Glutamatergic neuron (in vitro differentiated cells): Measurements from ENCODE around the gene SYNDIG1. TPM values are rescaled to one million over a fixed set of nuclear protein-coding genes. Genes with fewer than 3 reads are reported as not detected.
"Not testable (repeated sequence)": the region's sequence is repeated elsewhere in the genome, so short reads cannot be mapped to it uniquely, and the experiment has no call there.

Experiments used
- DNase-seq: peaks from one replicate; pipeline ENCODE4 v3.0.0; 2022
- H3K27ac Mint-ChIP-seq: one replicate; pipeline ENCODE4 v1.8.0; 2020; ENCODE audit warnings: mild to moderate bottlenecking, mixed read lengths, inconsistent platforms; ENCODE audit not compliant: unreplicated experiment
- H3K27me3 Mint-ChIP-seq: one replicate; pipeline ENCODE4 v1.8.0; 2020; ENCODE audit warnings: mild to moderate bottlenecking, moderate library complexity, mixed read lengths, inconsistent platforms; ENCODE audit not compliant: unreplicated experiment
- H3K36me3 Mint-ChIP-seq: one replicate; pipeline ENCODE4 v1.8.0; 2020; ENCODE audit warnings: mild to moderate bottlenecking, mixed read lengths, inconsistent platforms; ENCODE audit not compliant: unreplicated experiment
- H3K4me1 Mint-ChIP-seq: one replicate; pipeline ENCODE4 v1.8.0; 2020; ENCODE audit warnings: mild to moderate bottlenecking, low read depth, mixed read lengths, inconsistent platforms; ENCODE audit not compliant: unreplicated experiment
- H3K4me3 Mint-ChIP-seq: one replicate; pipeline ENCODE4 v1.8.0; 2020; ENCODE audit warnings: mild to moderate bottlenecking, mixed read lengths, inconsistent platforms; ENCODE audit not compliant: unreplicated experiment
- H3K9me3 Mint-ChIP-seq: one replicate; pipeline ENCODE4 v1.8.0; 2020; ENCODE audit warnings: mild to moderate bottlenecking, moderate library complexity, mixed read lengths, inconsistent platforms; ENCODE audit not compliant: unreplicated experiment
- total RNA-seq: library from RNA; stranded (reverse); fragmentation: NEBNext Ultra II Directional; extraction: Animal tissue kit (Norgen Biotek cat#: 25700); gene quantifications from one replicate; pipeline ENCODE4 v1.2.1, GENCODE V29; 2021; ENCODE audit not compliant: unreplicated experiment
- TF ChIP-seq, protein P1 (sequence below): fragments of 200-600 bp; sonication (generic); IDR thresholded peaks from one replicate; pipeline ENCODE4 v1.5.0; 2021; ENCODE audit not compliant: partially characterized antibody, unreplicated experiment

SYNDIG1 gene
- total RNA-seq, 1 donor from 2014 or later = 10.4 TPM

DNA sequence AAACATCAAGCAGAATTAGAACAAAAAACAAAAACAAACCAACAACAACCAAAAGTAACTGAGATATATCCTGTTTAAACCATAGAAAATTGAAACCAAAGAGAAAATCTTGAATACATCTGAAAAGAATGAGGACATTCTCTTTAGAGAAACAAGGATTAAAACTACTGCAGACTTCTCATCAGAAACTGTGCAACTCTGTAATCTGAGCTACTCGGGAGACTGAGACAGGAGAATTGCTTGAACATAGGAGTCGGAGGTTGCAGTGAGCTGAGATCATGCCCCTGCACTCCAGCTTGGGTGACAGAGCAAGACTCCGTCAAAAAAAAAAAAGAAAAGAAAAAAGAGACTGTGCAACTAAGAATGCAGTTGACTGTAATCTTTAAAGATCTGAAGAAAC is 153.4 kb downstream of the SYNDIG1 start:
- peaks cover 5% of the 10 kb centered on the region for H3K9me3 Mint-ChIP-seq
- DNase-seq = no peak
- H3K4me1 Mint-ChIP-seq = peaks cover 9% of the 10 kb centered on the region
- H3K36me3 Mint-ChIP-seq = peaks cover 7% of the 10 kb centered on the region
- no peak overlapping the region for H3K27ac Mint-ChIP-seq
- peaks cover 6% of the 10 kb centered on the region for H3K27me3 Mint-ChIP-seq
- TF ChIP-seq, protein P1, sequence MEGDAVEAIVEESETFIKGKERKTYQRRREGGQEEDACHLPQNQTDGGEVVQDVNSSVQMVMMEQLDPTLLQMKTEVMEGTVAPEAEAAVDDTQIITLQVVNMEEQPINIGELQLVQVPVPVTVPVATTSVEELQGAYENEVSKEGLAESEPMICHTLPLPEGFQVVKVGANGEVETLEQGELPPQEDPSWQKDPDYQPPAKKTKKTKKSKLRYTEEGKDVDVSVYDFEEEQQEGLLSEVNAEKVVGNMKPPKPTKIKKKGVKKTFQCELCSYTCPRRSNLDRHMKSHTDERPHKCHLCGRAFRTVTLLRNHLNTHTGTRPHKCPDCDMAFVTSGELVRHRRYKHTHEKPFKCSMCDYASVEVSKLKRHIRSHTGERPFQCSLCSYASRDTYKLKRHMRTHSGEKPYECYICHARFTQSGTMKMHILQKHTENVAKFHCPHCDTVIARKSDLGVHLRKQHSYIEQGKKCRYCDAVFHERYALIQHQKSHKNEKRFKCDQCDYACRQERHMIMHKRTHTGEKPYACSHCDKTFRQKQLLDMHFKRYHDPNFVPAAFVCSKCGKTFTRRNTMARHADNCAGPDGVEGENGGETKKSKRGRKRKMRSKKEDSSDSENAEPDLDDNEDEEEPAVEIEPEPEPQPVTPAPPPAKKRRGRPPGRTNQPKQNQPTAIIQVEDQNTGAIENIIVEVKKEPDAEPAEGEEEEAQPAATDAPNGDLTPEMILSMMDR = no peak
- no peak overlapping the region for H3K4me3 Mint-ChIP-seq

- DNase-seq, H3K27ac Mint-ChIP-seq, H3K4me3 Mint-ChIP-seq, H3K9me3 Mint-ChIP-seq, H3K36me3 Mint-ChIP-seq, H3K4me1 Mint-ChIP-seq: not testable (repeated sequence)
- H3K27me3 Mint-ChIP-seq = peaks cover 15% of the 10 kb centered on the region
These were observed 156.7 kb downstream of the SYNDIG1 start for GRCh38 chr20:24626141-24626540.

DNA sequence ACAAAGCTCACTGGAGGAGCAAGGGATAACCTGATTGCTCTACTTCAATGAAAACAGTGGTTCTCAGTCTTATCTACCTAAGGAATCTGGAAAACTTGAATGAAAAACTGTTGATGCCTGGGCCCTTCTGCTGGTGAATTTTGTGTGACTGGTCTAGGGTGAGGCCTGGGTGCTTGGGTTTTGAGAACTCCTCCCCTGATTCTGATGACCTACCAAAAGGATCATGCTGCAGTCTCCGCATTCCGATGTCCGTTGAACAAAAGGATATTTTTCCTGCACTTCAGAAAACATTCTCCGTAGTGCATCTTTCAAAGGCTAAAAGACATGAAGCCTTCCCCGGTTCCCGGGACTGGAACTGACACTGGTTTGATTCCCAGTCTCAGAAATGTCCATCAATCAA is 157.9 kb downstream of the SYNDIG1 start:
- H3K9me3 Mint-ChIP-seq = peaks cover 9% of the 10 kb centered on the region
- peaks cover 7% of the 10 kb centered on the region for H3K36me3 Mint-ChIP-seq
- TF ChIP-seq, protein P1 = no peak
- peaks cover 9% of the 10 kb centered on the region for H3K4me1 Mint-ChIP-seq
- no peak overlapping the region for H3K4me3 Mint-ChIP-seq
- peaks cover 15% of the 10 kb centered on the region for H3K27me3 Mint-ChIP-seq
- no peak overlapping the region for H3K27ac Mint-ChIP-seq
- DNase-seq = no peak

DNA sequence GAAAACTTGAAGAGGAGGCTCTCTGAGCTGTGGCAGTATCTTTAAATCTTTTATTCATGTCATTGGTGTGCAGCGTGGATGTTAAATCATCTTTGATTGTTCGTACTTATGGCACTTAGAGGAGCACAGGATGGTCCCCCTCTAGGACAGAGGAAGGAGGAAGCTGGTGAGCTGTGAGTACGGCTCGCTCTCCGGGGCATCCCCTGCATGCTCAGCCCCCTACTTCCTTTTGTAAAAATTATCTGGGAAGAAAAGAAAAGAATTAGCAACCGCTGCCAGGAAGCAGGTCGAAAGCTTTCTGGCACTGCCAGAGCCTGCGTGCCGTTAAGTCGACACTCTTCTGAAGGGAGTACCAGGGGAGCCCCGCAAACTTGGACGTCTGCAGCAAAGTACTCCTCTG is 158.5 kb downstream of the SYNDIG1 start:
- H3K4me1 Mint-ChIP-seq = peaks cover 9% of the 10 kb centered on the region
- TF ChIP-seq, protein P1 = no peak
- no peak overlapping the region for H3K27ac Mint-ChIP-seq
- peaks cover 15% of the 10 kb centered on the region for H3K27me3 Mint-ChIP-seq
- peaks cover 9% of the 10 kb centered on the region for H3K9me3 Mint-ChIP-seq
- peaks cover 7% of the 10 kb centered on the region for H3K36me3 Mint-ChIP-seq
- H3K4me3 Mint-ChIP-seq = no peak overlapping the region
- no peak for DNase-seq

DNA sequence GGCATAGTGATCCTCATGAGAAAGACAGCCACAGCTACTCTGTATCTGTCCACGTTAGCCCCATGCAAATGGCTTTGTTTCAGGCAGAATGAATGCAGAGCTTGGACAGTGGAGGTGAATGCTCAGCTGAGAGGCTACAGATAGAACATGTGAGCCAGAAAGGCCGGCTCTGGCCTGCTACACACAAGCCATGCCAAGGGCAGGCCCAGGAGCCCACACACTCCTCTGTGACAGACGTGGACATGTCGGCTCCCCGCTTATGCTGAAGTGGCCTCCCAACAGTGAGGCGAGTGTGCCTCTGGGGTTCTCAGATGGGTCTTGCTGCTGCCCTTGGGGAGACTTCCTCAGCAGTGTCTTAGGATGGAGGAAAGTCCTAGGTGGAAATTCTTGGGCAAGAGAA is 159.6 kb downstream of the SYNDIG1 start:
- H3K36me3 Mint-ChIP-seq = peaks cover 7% of the 10 kb centered on the region

More for the DNA sequence above, 159.6 kb downstream of the SYNDIG1 start:
- H3K9me3 Mint-ChIP-seq = peaks cover 9% of the 10 kb centered on the region
- TF ChIP-seq, protein P1 = no peak
- H3K27ac Mint-ChIP-seq = no peak overlapping the region
- peaks cover 9% of the 10 kb centered on the region for H3K4me1 Mint-ChIP-seq
- no peak for DNase-seq
- no peak overlapping the region for H3K4me3 Mint-ChIP-seq
- peaks cover 18% of the 10 kb centered on the region for H3K27me3 Mint-ChIP-seq
